GM18511 (cell line): ENCODE measurements around the gene NCMAP.

Source experiments
- ATAC-seq: cut with Tn5 transposase; IDR thresholded peaks from one replicate; pipeline ENCODE4 v1.9.1; 2021; ENCODE audit warnings: mild to moderate bottlenecking, moderate library complexity; ENCODE audit not compliant: unreplicated experiment

The NCMAP gene

DNA sequence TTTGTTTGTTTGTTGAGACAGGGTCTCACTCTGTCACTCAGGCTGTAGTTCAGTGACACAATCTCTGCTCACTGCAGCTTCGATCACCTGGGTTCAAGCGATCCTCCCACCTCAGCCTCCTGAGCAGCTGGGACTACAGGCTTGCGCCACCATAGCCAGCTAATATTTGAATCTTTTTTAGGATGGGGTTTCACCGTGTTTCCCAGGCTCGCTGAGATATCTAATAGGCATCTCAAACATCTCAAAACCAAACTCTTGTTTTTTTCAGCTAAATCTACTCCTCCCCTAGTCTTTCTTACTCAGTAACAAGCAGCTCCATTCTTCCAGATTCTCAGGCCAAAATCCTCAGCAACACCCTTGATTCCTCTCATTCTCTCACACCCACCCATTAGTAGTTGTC lies 65.2 kb downstream of the NCMAP start:
- ATAC-seq, result no peak

DNA sequence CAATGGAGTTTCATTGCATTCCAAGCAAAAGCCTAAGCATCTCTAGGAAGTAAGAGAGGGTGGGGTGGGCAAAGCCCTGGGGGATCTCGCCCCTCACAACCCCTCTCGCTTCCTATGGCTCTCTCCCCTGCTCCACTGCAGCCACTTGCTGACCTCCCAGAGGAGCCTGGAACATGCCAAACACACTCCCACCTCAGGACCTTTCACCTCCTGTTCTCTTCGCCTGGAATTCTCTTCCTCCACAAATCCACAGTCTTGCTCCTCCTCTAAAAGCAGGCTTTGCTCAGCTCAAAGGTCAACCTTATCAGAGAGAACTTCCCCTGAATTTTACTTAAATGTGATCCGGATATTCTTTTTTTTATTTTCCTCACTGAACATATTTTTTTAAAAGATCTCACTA lies 66.3 kb downstream of the NCMAP start:
- ATAC-seq, result no peak

GRCh38 chr1:24632832-24633175 lies 76.9 kb downstream of the NCMAP start:
- ATAC-seq, result no peak

DNA sequence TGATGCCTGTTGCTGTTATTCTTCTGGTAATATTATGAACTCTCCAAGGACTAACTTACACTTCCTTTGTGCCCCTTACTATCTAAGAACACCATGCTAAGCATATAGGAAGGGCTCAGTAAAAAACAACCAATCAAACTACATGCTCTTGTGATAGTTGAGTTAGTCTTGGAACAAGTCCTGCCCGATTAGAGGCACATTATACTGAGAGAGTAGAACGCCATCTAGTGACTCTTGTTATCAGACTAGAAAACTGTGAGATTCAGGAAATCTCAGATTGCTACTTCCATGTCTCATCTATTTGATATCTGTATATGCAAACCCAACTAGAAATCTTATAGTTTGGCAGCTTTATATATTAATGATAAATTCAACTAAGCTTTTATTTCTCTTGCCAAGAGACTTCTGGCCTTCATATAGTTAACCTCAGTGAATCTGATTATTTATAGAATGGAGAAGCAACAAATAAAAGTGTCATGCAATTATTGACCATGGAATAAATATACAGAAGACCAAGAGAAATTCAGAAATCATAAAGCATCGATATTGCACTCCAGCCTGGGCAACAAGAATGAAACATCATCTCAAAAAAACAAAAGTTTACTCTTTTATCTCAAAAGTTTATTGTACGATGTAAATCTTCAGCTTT lies 79.4 kb downstream of the NCMAP start:
- no peak for ATAC-seq

GRCh38 chr1:24636661-24637357 lies 80.9 kb downstream of the NCMAP start:
- ATAC-seq, result no peak

DNA sequence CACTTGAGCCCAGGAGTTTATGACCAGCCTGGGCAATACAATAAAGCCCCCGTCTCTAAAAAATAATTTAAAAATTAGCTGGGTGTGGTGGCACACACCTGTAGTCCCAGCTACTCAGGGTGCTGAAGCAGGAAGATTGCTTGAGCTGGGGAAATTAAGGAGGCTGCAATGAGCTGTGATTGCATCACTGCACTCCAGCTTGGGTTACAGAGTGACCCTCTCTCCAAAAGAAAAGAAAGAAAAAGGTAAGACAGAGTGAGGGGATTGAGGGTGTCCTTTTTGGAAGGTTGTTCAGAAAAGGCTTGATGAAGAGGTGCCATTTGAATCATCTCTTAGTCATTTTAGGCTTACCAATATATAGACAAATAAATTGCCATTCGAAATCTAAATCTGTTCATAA lies 83.2 kb downstream of the NCMAP start:
- ATAC-seq, result no peak

- ATAC-seq, result no peak
Observed at GRCh38 chr1:24639881-24640280, 84.0 kb downstream of the NCMAP start.

DNA sequence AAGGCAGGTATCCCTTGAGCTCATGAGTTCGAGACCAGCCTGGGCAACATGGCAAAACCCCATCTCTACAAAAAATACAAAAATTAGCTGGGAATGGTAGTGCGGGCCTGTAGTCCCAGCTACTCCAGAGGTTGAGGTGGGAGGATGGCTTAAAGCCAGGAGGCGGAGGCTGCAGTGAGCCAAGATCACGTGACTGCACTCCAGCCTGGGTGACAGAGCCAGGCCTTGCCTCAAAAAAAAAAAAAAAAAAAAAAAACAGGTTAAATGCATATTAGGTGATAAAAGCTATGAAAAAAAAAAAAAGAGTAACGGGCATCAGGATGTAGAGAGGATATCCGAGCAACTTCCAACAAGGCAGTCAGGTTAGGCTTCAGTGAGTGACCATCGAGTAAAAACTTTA lies 84.4 kb downstream of the NCMAP start:
- ATAC-seq, result no peak

GRCh38 chr1:24641646-24642151 lies 85.8 kb downstream of the NCMAP start:
- ATAC-seq, result no peak

DNA sequence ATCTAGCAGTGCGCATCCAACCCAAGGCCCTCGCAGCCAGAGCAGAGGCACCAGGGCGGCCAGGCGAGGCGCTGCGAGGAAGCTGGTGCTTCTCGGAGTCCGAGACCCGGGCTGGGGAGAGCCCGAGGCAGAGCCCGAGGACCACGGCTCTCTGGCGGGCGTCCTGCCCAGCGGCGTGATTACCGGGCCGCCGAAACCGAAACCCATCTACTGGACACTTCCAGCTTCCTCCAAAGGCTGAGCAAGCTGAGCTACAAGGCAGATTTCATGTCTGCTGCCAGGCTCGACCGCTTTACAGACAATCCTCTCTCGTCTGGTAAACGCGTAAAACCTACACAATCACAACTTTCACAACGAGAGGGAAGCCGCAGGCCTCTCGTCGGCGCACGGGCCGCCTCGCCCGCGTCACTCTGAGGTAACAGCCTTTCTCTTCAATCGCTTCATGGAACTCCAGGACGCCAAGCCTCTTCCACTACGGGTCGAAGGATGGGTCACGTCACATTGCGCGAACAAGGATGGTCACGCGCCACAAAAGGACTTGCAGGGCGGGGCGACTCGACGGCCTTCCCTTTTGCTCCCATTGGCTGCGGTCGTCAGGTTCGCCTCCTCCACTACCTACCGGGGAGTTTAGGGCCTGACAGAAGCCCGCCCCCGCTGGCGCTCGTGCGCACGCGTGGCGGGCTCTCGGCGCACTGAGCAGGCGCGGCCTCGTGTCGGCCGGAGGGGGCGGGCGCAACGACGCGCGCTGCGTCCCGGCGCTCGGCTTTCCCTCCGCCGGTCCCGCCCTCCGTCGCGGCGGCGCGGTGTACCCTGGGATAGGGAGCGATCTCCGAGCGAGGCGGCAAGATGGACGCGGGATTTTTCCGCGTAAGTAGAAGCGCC lies 86.8 kb downstream of the NCMAP start, which contains the start of gene SRRM1:
SRRM1 (plus strand) TSS at position 822 of the 882 bp plus-strand sequence; CDS start at position 847, 25 bp downstream.
- peak; percentile 90 for ATAC-seq

DNA sequence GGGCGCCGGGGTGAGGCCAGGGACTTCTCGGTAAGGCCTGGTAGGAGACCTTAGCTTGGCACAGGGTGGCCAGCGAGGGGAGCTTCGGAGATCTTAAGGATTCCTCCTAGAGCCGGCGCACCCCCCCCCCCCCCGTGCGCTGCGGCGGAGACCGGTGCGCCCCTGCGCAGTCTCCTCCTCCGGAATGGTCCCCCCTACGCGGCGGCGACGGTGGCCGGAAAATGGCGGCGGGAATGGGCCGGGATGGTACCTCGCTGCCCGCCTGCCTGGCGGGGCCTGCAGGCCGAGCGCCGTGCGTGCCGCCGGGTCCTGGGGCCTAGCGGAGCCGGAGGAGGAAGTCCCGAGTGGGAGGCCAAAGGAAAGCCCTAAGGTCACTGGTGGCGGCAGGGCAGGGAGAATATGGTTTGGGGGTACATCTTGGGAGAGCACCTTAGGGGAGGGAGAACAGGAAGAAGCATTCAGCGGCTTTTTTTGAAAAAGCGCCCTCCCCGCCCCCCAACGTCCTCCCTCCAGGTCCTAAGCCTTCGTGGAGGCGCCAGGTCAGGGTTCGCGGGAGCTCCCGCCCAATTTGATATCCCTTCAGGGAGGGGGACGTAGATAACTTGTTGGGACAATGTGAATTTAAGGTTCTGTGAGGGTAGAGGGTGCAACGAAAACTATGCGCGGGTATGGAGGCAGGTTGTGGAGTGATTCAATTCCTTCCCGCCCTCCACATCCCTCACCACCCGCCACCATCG lies 87.6 kb downstream of the NCMAP start:
- ATAC-seq, result peak; percentile 27

DNA sequence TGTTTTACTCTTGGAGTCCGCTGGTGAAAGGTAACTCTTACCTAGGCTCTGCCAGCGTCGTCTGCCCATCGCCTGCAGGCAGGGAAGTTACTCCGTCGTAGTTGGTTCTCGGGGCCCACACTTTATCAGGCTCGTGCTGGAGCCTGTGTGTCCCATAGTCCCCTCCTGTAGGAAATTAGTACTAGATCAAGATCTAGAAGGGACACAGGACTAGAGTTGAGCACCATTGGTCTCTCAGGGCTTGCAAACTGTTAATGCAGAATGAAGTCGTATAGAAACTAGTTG lies 88.2 kb downstream of the NCMAP start:
- no peak for ATAC-seq

GRCh38 chr1:24648919-24649318 lies 93.0 kb downstream of the NCMAP start:
- ATAC-seq, result no peak

- ATAC-seq, result no peak
Observed at GRCh38 chr1:24652382-24652781, 96.5 kb downstream of the NCMAP start.

- no peak for ATAC-seq
Observed at GRCh38 chr1:24654010-24654409, 98.1 kb downstream of the NCMAP start.

DNA sequence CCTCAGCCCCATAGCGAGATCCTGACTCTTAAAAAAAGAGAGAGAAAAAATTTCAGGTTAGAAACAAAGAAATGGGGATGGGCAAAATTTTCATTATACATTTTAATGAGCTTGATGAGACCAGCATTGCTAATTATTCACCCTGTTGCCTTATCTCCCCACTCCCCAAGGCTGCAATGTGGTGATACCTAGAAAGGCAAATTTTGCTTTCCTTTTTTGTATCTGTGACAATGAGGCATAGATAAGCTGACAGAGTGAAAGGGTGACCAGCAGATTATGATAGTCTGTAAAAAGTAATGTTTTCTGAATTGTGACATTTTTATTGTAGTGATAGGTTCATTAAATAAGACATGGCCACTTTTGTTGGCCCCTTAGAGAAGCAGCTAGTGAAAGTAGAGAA lies 100.2 kb downstream of the NCMAP start:
- no peak for ATAC-seq

DNA sequence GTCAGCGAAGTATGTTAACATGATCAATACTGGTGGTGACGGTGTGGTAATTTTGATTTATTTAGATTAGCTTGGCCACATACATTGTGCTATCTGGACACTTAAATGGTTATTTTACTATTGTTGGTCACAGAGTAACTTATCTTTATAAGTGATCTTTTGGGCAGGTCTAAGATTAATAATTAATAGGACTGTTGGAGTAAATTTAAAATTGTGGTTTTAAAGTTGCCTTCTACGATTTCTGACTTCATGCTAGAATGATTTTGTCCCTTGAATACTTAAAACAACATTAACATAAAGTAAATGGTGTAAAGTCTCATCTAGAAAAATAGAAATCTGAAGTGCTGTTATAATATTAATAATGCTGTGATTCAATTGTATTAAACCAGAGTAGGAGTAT lies 101.9 kb downstream of the NCMAP start:
- no peak for ATAC-seq
